ENCODE measurements around the gene CACNB1. TPM values are rescaled to one million over a fixed set of nuclear protein-coding genes. Genes with fewer than 3 reads are reported as not detected.

Gene CACNB1
- total RNA-seq (10 to 100 TPM in 2 of 5 donors, 1 to 10 TPM in 3; 4.2 to 57.2 (median 8.9) TPM), polyA plus RNA-seq (1 to 10 TPM; 2.4 to 2.7 (median 2.7) TPM)
- long read RNA-seq, donor 1, result 0 reads
- long read RNA-seq, donor 2, partial matches to known transcripts, result 0 of 2 reads
- long read RNA-seq, donor 2, other reads (novel, unspliced or antisense), result 0 of 2 reads
- long read RNA-seq, donor 3, partial matches to known transcripts, result 446 of 446 reads
- long read RNA-seq, donor 3, other reads (novel, unspliced or antisense), result 0 of 446 reads
- long read RNA-seq, donor 4, result 0 reads
- long read RNA-seq, donor 5, partial matches to known transcripts, result 0 of 1 reads
- long read RNA-seq, donor 5, other reads (novel, unspliced or antisense), result 0 of 1 reads
- long read RNA-seq, donor 6, partial matches to known transcripts, result 3,335 of 5,761 reads
- long read RNA-seq, donor 6, other reads (novel, unspliced or antisense), result 2,424 of 5,761 reads
- long read RNA-seq, donor 7, partial matches to known transcripts, result 2,054 of 3,158 reads
- long read RNA-seq, donor 7, other reads (novel, unspliced or antisense), result 1,104 of 3,158 reads
- long read RNA-seq, donor 8, partial matches to known transcripts, result 1,840 of 2,961 reads
- long read RNA-seq, donor 8, other reads (novel, unspliced or antisense), result 1,121 of 2,961 reads
- long read RNA-seq, donor 9, result 0 reads
- long read RNA-seq, donor 10, result 0 reads

DNA sequence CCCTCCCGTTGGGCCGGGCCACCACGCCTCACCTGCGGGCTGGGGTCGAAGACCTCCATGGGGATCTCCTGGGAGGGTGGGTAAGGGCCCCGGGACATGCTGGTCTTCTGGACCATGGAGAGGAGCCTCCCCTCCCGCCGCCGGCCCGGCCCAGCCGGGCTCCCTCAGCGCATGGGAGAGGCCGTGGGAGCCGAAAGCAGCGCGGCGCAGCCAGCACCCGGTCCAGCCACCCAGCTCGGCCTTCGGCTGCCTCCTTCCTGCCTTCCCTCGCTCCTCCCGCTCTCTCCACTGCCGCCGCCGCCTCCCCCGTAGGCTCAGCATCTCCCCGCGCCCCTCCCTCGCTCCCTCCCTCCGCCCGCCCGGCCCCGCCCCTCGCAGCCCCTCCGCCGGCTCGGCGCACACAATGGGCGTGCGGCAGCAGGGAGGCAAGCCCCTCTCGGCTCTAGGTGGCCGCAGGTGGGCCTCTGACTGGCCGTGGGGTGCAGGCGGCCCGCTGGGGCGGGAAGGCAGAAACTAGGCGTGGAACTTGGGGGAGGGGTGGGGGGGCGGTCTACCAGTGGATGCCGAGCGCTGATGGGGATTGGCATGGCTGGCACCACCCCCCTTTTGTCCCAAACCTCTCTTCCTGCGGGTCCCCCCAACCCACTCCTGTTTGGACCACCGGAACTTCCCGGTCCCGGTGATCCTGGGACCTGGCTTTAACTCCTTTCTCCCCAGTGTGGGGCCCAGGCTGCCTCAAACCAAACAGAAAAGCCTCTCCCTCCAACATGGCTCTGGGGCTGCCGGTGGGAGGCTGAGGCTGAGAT, at the start of gene CACNB1:
Gene CACNB1, minus strand, starts transcription at position 290 of the 806 bp plus-strand sequence. Its CDS starts 174 bp downstream, at position 116.
- TF ChIP-seq POLR2AphosphoS5 (IDR thresholded peaks at IDR 0.05) (peak in 2 of 3 donors; percentile 41 to 62), POLR2A (IDR thresholded peaks at IDR 0.05) (no peak)
- H3K27me3 ChIP-seq, result no peaks in the 10 kb centered on the region
- H3K4me1 ChIP-seq, result peaks cover 38 to 78% (median 65%) of the 10 kb centered on the region in 4 donors
- no peaks in the 10 kb centered on the region for H3K9me3 ChIP-seq
- peak; percentile 72 to 94 for DNase-seq
- intact Hi-C loops (cut with DNase I; ENCODE audit: low total_unique reads), result no loop called here
- peaks cover 13 to 31% (median 26%) of the 10 kb centered on the region in 4 donors for H3K36me3 ChIP-seq
- peak within 1 kb of the TSS; percentile 67 to 97 (median 96) for H3K27ac ChIP-seq
- WGBS, 5 donors, result 0 to 1% (median 1%) methylated on average over 5 to 55 of the region's 55 CpGs
- H3K4me3 ChIP-seq, result peak within 1 kb of the TSS; percentile 70 to 83 (median 78)

DNA sequence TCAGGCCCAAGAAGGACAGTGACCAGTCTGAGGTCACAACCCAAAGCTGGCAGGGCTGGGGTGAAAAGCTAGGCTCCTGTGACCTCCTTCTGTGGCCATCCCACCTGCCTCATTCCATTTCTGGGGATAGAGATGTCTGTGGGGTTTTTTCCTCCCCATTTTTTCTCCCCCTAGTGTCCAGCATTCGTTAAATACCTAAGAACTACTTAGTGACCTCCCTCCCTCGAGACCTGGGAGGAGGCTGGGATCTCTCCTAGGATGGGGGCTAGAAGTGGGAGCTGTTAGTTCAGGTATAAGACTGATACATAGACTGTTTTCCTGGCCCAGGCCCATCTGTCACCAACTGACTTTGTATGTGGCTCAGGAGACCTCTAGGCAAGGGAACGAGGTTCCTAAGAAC, 48.8 kb upstream of the CACNB1 start:
- WGBS, 5 donors, result 42 to 49% (median 43%) methylated on average over 3 of the region's 3 CpGs
- intact Hi-C loops (cut with DNase I; ENCODE audit: low total_unique reads), result no loop called here
- no peak for DNase-seq
- H3K36me3 ChIP-seq, result no peaks in the 10 kb centered on the region
- H3K9me3 ChIP-seq, result no peaks in the 10 kb centered on the region
- TF ChIP-seq, protein P1, sequence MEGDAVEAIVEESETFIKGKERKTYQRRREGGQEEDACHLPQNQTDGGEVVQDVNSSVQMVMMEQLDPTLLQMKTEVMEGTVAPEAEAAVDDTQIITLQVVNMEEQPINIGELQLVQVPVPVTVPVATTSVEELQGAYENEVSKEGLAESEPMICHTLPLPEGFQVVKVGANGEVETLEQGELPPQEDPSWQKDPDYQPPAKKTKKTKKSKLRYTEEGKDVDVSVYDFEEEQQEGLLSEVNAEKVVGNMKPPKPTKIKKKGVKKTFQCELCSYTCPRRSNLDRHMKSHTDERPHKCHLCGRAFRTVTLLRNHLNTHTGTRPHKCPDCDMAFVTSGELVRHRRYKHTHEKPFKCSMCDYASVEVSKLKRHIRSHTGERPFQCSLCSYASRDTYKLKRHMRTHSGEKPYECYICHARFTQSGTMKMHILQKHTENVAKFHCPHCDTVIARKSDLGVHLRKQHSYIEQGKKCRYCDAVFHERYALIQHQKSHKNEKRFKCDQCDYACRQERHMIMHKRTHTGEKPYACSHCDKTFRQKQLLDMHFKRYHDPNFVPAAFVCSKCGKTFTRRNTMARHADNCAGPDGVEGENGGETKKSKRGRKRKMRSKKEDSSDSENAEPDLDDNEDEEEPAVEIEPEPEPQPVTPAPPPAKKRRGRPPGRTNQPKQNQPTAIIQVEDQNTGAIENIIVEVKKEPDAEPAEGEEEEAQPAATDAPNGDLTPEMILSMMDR (IDR thresholded peaks at IDR 0.05), result no peak
- TF ChIP-seq POLR2AphosphoS5 (IDR thresholded peaks at IDR 0.05), result no peak
- TF ChIP-seq EP300 (IDR thresholded peaks at IDR 0.05), result no peak
- no peak for TF ChIP-seq POLR2A (IDR thresholded peaks at IDR 0.05)
- H3K27ac ChIP-seq, result no peak overlapping the region
- peaks cover 0 to 28% (median 0%) of the 10 kb centered on the region in 3 donors for H3K27me3 ChIP-seq
- H3K4me3 ChIP-seq, result no peak overlapping the region
- H3K4me1 ChIP-seq, result peaks cover 0 to 14% (median 4%) of the 10 kb centered on the region in 4 donors

DNA sequence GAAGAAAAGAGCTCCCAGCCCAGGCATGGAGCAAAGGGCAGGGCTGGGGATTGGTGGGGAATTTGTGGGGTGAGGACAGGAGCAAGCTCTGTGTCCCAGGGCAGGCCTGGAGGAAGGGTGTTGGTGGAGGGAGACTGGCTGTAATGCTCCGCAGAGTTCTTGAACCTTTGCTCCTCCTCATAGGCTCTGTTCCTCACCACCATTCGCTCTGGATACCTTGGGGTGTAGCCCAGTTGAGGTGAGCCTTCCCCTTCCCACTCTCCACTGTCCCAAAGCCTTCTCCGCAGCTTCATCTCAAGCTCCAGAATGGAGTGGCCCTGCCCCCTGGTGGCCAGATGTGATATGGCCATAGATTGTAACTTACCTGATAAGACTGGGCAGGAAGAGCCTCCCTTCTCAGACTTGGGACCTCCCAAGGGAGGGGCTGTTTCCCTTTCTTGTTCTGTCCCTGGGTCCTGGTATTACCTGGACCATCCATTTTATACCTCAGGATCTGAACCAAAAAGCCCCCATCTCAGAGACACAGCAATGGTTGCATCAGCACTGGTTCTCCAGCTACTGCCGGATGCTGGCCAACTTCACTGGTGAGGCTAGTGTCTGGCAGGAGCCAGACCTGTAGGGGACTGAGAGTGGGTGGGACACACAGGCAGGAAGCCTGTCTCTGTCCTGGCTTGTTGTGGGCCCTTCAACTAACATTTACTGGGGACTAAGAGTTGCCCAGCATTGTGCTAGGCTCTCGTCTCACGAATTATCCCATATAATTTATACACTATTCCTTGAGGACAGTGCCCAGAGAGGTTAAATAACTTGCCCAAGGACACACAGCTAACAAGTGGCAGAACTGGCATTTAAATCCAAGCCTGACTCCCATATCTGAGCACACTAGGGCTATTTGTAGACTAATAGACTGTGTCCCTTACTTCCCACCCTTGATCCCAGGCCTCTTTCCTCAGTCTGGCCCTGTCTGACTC, 47.4 kb upstream of the CACNB1 start:
- H3K27me3 ChIP-seq, result peaks cover 0 to 36% (median under 1%) of the 10 kb centered on the region in 3 donors
- H3K36me3 ChIP-seq, result no peaks in the 10 kb centered on the region
- no peak overlapping the region for H3K27ac ChIP-seq
- no peaks in the 10 kb centered on the region for H3K9me3 ChIP-seq
- peak; percentile 92 to 93 for DNase-seq
- TF ChIP-seq POLR2AphosphoS5 (IDR thresholded peaks at IDR 0.05), result peak in 1 of 3 donors; percentile 82
- no peak for TF ChIP-seq EP300 (IDR thresholded peaks at IDR 0.05)
- TF ChIP-seq, protein P1 (IDR thresholded peaks at IDR 0.05), result peak in 6 of 7 experiments; percentile 44 to 99 (median 90)
- TF ChIP-seq POLR2A (IDR thresholded peaks at IDR 0.05), result no peak
- intact Hi-C loops (cut with DNase I; ENCODE audit: low total_unique reads), result loop anchor here (5.0 kb wide), 1 partner anchor 38 kb away; no protein-coding TSS in a partner anchor
- no peak overlapping the region for H3K4me3 ChIP-seq
- WGBS, 5 donors, result 41 to 46% (median 45%) methylated on average over 6 of the region's 6 CpGs
- H3K4me1 ChIP-seq, result peaks cover 0 to 14% (median 4%) of the 10 kb centered on the region in 4 donors
